ENCODE measurements around the gene GUCA2B.

GUCA2B gene

GRCh38 chr1:42164551-42165420 lies 11.6 kb downstream of the GUCA2B start, which contains the start of gene GUCA2A:
Gene GUCA2A, minus strand, starts transcription at chr1:42164745. Its CDS starts 33 bp downstream, at chr1:42164712.
- no peak within 1 kb of the TSS for H3K9ac ChIP-seq (ENCODE audit: low read length in 5 of 5)
- no peak within 1 kb of the TSS for H3K27ac ChIP-seq (ENCODE audit: low read depth, low read length)

GRCh38 chr1:42165511-42166210 lies 12.5 kb downstream of the GUCA2B start:
- H3K9ac ChIP-seq (ENCODE audit: low read length in 5 of 5): no peak overlapping the region
- H3K36me3 ChIP-seq (ENCODE audit: control insufficient read depth in 5 of 5, insufficient read depth in 5 of 5, low read length in 5 of 5): no peaks in the 10 kb centered on the region
- H3K27ac ChIP-seq (ENCODE audit: low read depth, low read length): no peak overlapping the region
- H3K27me3 ChIP-seq (ENCODE audit: control insufficient read depth in 5 of 5, insufficient read depth in 4 of 5, low read length in 5 of 5): peaks cover 0 to 4% (median 0%) of the 10 kb centered on the region in 5 donors
- no peak overlapping the region for H3K4me3 ChIP-seq (ENCODE audit: low read depth in 1 of 5, low read length in 5 of 5)
- peaks cover 0 to 9% (median 6%) of the 10 kb centered on the region in 5 donors for H3K9me3 ChIP-seq (ENCODE audit: control insufficient read depth in 5 of 5, low read length in 5 of 5)
- H3K4me1 ChIP-seq (ENCODE audit: control insufficient read depth in 5 of 5, insufficient read depth in 5 of 5, low read length in 5 of 5): peaks cover 0 to 62% (median 20%) of the 10 kb centered on the region in 5 donors

More at GRCh38 chr1:42164551-42165420, 11.6 kb downstream of the GUCA2B start, which contains the start of gene GUCA2A:
- H3K4me1 ChIP-seq (ENCODE audit: control insufficient read depth in 5 of 5, insufficient read depth in 5 of 5, low read length in 5 of 5): peaks cover 0 to 61% (median 20%) of the 10 kb centered on the region in 5 donors
- peaks cover 0 to 4% (median 0%) of the 10 kb centered on the region in 5 donors for H3K27me3 ChIP-seq (ENCODE audit: control insufficient read depth in 5 of 5, insufficient read depth in 4 of 5, low read length in 5 of 5)
- peaks cover 0 to 11% (median 9%) of the 10 kb centered on the region in 5 donors for H3K9me3 ChIP-seq (ENCODE audit: control insufficient read depth in 5 of 5, low read length in 5 of 5)
- H3K36me3 ChIP-seq (ENCODE audit: control insufficient read depth in 5 of 5, insufficient read depth in 5 of 5, low read length in 5 of 5): no peaks in the 10 kb centered on the region
- no peak within 1 kb of the TSS for H3K4me3 ChIP-seq (ENCODE audit: low read depth in 1 of 5, low read length in 5 of 5)

GRCh38 chr1:42167611-42168390 lies 14.6 kb downstream of the GUCA2B start:
- Histone ChIP-seq H3K9ac (ENCODE audit: low read length in 5 of 5) (no peak overlapping the region), H3K4me1 (ENCODE audit: control insufficient read depth in 5 of 5, insufficient read depth in 5 of 5, low read length in 5 of 5) (peaks cover 1 to 73% (median 18%) of the 10 kb centered on the region in 5 donors), H3K27me3 (ENCODE audit: control insufficient read depth in 5 of 5, insufficient read depth in 4 of 5, low read length in 5 of 5) (peaks cover 0 to 4% (median 0%) of the 10 kb centered on the region in 5 donors), H3K36me3 (ENCODE audit: control insufficient read depth in 5 of 5, insufficient read depth in 5 of 5, low read length in 5 of 5) (no peaks in the 10 kb centered on the region), H3K4me3 (ENCODE audit: low read depth in 1 of 5, low read length in 5 of 5) (no peak overlapping the region), H3K27ac (ENCODE audit: low read depth, low read length) (no peak overlapping the region), H3K9me3 (ENCODE audit: control insufficient read depth in 5 of 5, low read length in 5 of 5) (no peaks in the 10 kb centered on the region)

GRCh38 chr1:42168391-42168670 lies 15.1 kb downstream of the GUCA2B start:
- Histone ChIP-seq H3K4me3 (ENCODE audit: low read depth in 1 of 5, low read length in 5 of 5) (no peak overlapping the region), H3K27ac (ENCODE audit: low read depth, low read length) (no peak overlapping the region), H3K9ac (ENCODE audit: low read length in 5 of 5) (no peak overlapping the region), H3K4me1 (ENCODE audit: control insufficient read depth in 5 of 5, insufficient read depth in 5 of 5, low read length in 5 of 5) (peaks cover 7 to 73% (median 19%) of the 10 kb centered on the region in 5 donors), H3K9me3 (ENCODE audit: control insufficient read depth in 5 of 5, low read length in 5 of 5) (no peaks in the 10 kb centered on the region), H3K27me3 (ENCODE audit: control insufficient read depth in 5 of 5, insufficient read depth in 4 of 5, low read length in 5 of 5) (peaks cover 0 to 4% (median 0%) of the 10 kb centered on the region in 5 donors), H3K36me3 (ENCODE audit: control insufficient read depth in 5 of 5, insufficient read depth in 5 of 5, low read length in 5 of 5) (no peaks in the 10 kb centered on the region)

- Histone ChIP-seq H3K9me3 (ENCODE audit: control insufficient read depth in 5 of 5, low read length in 5 of 5) (no peaks in the 10 kb centered on the region), H3K4me1 (ENCODE audit: control insufficient read depth in 5 of 5, insufficient read depth in 5 of 5, low read length in 5 of 5) (peaks cover 7 to 73% (median 23%) of the 10 kb centered on the region in 5 donors), H3K4me3 (ENCODE audit: low read depth in 1 of 5, low read length in 5 of 5) (no peak overlapping the region), H3K27me3 (ENCODE audit: control insufficient read depth in 5 of 5, insufficient read depth in 4 of 5, low read length in 5 of 5) (peaks cover 0 to 4% (median 0%) of the 10 kb centered on the region in 5 donors), H3K36me3 (ENCODE audit: control insufficient read depth in 5 of 5, insufficient read depth in 5 of 5, low read length in 5 of 5) (no peaks in the 10 kb centered on the region), H3K9ac (ENCODE audit: low read length in 5 of 5) (no peak overlapping the region), H3K27ac (ENCODE audit: low read depth, low read length) (no peak overlapping the region)
Measured at GRCh38 chr1:42168763-42169162, 15.6 kb downstream of the GUCA2B start.

- peaks cover 3 to 56% (median 27%) of the 10 kb centered on the region in 5 donors for H3K4me1 ChIP-seq (ENCODE audit: control insufficient read depth in 5 of 5, insufficient read depth in 5 of 5, low read length in 5 of 5)
- H3K36me3 ChIP-seq (ENCODE audit: control insufficient read depth in 5 of 5, insufficient read depth in 5 of 5, low read length in 5 of 5): no peaks in the 10 kb centered on the region
- H3K27ac ChIP-seq (ENCODE audit: low read depth, low read length): no peak overlapping the region
- no peak overlapping the region for H3K9ac ChIP-seq (ENCODE audit: low read length in 5 of 5)
- H3K4me3 ChIP-seq (ENCODE audit: low read depth in 1 of 5, low read length in 5 of 5): no peak overlapping the region
- no peaks in the 10 kb centered on the region for H3K9me3 ChIP-seq (ENCODE audit: control insufficient read depth in 5 of 5, low read length in 5 of 5)
- H3K27me3 ChIP-seq (ENCODE audit: control insufficient read depth in 5 of 5, insufficient read depth in 4 of 5, low read length in 5 of 5): no peaks in the 10 kb centered on the region
Measured at GRCh38 chr1:42170779-42171621, 17.8 kb downstream of the GUCA2B start.

GRCh38 chr1:42171679-42172266 lies 18.6 kb downstream of the GUCA2B start:
- H3K9me3 ChIP-seq (ENCODE audit: control insufficient read depth in 5 of 5, low read length in 5 of 5): no peaks in the 10 kb centered on the region
- peak overlapping the region; percentile 28 for H3K27ac ChIP-seq (ENCODE audit: low read depth, low read length)
- peak overlapping the region in 1 of 5 donors; percentile 17 for H3K9ac ChIP-seq (ENCODE audit: low read length in 5 of 5)
- H3K27me3 ChIP-seq (ENCODE audit: control insufficient read depth in 5 of 5, insufficient read depth in 4 of 5, low read length in 5 of 5): no peaks in the 10 kb centered on the region
- no peaks in the 10 kb centered on the region for H3K36me3 ChIP-seq (ENCODE audit: control insufficient read depth in 5 of 5, insufficient read depth in 5 of 5, low read length in 5 of 5)
- no peak overlapping the region for H3K4me3 ChIP-seq (ENCODE audit: low read depth in 1 of 5, low read length in 5 of 5)
- H3K4me1 ChIP-seq (ENCODE audit: control insufficient read depth in 5 of 5, insufficient read depth in 5 of 5, low read length in 5 of 5): peaks cover 3 to 50% (median 24%) of the 10 kb centered on the region in 5 donors

GRCh38 chr1:42172381-42173133 lies 19.3 kb downstream of the GUCA2B start:
- Histone ChIP-seq H3K27me3 (ENCODE audit: control insufficient read depth in 5 of 5, insufficient read depth in 4 of 5, low read length in 5 of 5) (no peaks in the 10 kb centered on the region), H3K27ac (ENCODE audit: low read depth, low read length) (peak overlapping the region; percentile 25), H3K4me3 (ENCODE audit: low read depth in 1 of 5, low read length in 5 of 5) (no peak overlapping the region), H3K9ac (ENCODE audit: low read length in 5 of 5) (peak overlapping the region in 1 of 5 donors; percentile 17), H3K9me3 (ENCODE audit: control insufficient read depth in 5 of 5, low read length in 5 of 5) (no peaks in the 10 kb centered on the region), H3K4me1 (ENCODE audit: control insufficient read depth in 5 of 5, insufficient read depth in 5 of 5, low read length in 5 of 5) (peaks cover 3 to 48% (median 29%) of the 10 kb centered on the region in 5 donors), H3K36me3 (ENCODE audit: control insufficient read depth in 5 of 5, insufficient read depth in 5 of 5, low read length in 5 of 5) (no peaks in the 10 kb centered on the region)

Measured in subcutaneous abdominal adipose tissue (tissue), 5 donors.